Measurements from ENCODE around the gene MARVELD1.

MARVELD1 gene

DNA sequence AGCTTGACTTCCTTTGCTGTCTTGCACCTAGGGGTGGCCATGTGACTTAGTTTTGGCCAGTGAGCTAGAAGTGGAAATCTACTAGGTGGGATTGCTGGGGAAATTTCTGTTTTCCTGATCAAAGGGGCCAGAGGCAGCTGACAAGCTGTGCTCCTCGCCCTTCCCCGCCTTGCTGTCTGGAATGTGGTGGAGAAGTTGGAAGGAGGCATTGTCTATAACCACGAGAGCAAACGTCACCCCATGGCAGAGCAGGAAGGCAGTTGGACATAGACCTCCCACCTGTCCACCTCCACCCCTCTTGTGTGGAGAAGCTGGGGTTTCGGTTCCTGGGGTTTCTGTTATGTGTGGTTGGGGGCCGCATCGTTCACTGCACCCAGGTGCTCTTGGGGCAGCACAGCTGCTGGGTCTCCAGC is 51.0 kb downstream of the MARVELD1 start:
- DNase-seq (ENCODE audit: low spot score), result no peak
- TF ChIP-seq, protein P1, sequence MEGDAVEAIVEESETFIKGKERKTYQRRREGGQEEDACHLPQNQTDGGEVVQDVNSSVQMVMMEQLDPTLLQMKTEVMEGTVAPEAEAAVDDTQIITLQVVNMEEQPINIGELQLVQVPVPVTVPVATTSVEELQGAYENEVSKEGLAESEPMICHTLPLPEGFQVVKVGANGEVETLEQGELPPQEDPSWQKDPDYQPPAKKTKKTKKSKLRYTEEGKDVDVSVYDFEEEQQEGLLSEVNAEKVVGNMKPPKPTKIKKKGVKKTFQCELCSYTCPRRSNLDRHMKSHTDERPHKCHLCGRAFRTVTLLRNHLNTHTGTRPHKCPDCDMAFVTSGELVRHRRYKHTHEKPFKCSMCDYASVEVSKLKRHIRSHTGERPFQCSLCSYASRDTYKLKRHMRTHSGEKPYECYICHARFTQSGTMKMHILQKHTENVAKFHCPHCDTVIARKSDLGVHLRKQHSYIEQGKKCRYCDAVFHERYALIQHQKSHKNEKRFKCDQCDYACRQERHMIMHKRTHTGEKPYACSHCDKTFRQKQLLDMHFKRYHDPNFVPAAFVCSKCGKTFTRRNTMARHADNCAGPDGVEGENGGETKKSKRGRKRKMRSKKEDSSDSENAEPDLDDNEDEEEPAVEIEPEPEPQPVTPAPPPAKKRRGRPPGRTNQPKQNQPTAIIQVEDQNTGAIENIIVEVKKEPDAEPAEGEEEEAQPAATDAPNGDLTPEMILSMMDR (IDR thresholded peaks at IDR 0.05; ENCODE audit: borderline replicate concordance, control extremely low read depth, extremely low read depth, insufficient read depth, missing control alignments), result no peak
- in situ Hi-C loops (cut with MboI; ENCODE audit: low sequenced_read_pairs, unreplicated experiment), result no loop called here

DNA sequence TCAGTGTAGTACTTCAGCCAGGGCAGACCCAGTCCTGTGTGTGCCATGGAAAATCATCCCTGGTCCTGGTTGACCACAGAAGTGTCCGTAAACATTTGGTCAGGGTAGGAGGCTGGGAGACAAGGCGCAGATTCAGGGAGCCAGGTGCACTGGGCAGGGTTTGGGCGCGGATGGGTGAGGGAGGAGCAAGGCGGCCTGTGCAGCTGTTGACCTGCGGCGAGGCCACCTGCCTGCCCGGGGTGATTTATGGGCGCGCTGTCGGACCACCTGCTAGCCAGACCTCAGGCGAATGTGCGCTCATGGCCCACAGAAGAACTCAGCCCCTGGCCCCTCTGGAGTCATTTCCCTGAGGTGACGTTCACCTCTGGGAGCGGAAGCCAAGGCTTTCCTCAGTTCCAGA is 51.7 kb downstream of the MARVELD1 start:
- TF ChIP-seq, protein P1 (IDR thresholded peaks at IDR 0.05; ENCODE audit: borderline replicate concordance, control extremely low read depth, extremely low read depth, insufficient read depth, missing control alignments), result no peak
- in situ Hi-C loops (cut with MboI; ENCODE audit: low sequenced_read_pairs, unreplicated experiment), result no loop called here
- no peak for DNase-seq (ENCODE audit: low spot score)

DNA sequence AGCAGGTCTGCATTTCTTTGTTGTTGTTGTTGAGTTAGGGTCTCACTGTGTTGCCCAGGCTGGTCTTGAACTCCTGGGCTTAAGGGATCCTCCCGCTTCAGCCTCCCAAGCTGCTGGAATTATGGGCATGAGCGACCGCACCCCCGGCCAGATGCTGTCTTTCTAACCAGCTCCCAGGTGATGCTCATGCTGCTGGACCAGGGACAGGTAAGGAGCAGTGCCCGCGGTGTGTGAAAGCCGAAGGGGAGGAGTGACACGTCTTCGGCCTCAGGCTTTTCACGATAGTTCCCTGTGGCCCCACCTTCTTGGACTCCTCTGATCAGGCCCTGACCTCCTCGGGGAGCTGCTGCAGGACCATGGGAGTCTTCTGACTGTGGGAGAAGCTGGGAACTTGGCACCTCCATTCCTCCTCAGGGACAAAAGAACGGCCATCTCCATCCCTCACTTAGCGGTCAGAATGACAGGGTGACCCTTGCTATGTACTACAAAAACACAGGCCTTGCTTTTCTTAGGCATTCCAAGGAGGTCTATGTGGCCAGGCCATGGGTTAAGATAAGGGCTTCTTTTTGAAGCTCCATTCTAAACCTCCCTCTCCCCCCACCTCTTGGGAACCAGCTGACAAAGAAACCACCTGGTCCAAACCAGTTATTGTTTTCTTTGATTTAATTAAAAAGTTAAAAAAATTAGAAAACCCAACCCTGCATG is 52.7 kb downstream of the MARVELD1 start:
- in situ Hi-C loops (cut with MboI; ENCODE audit: low sequenced_read_pairs, unreplicated experiment), result no loop called here
- TF ChIP-seq, protein P1 (IDR thresholded peaks at IDR 0.05; ENCODE audit: borderline replicate concordance, control extremely low read depth, extremely low read depth, insufficient read depth, missing control alignments), result no peak
- DNase-seq (ENCODE audit: low spot score), result no peak

DNA sequence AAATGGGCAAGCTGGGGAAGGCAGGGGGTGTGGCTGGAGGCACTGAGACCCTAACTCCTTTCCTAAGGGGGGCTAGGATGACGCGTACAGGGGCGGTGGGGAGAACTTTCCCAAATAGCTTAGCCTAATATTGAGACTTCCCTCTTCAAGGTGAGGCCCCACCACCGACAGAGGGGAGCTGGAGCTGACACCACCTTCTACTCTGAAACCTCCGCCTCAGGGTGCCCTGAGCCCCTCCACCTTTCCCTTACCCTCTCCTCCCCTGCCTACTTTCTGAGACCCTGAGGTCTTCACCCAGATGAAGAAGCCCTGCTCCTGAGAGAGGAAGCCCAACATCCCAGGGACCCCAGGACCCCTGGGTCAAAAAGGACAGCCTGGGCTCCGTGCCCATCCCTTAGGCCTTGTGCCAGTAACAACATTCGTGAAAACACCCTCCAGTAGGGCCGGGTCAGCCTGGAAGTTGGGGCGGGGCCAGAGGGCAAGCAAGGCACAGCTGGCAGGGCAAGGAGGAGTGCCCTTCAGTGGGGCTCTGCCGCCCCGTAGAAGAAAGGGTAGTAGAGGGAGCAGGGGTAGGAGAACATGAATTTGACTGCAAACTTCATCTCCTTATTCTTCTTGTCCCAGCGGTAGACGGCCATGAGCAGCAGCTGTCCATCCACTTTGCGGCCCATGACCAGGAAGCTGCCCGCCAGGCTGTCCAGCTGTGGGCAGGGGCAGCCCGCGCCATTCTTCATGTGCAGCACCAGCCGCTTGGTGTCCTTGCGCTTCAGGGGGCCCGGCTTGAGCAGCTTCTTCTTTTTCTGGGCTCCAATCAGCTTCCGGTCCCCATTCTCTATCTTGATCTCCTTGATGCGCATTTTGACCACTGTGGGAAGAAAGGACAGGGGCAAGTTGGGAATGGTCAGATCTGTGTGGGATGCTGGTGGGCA is 53.7 kb downstream of the MARVELD1 start:
- DNase-seq (ENCODE audit: low spot score), result no peak
- TF ChIP-seq, protein P1 (IDR thresholded peaks at IDR 0.05; ENCODE audit: borderline replicate concordance, control extremely low read depth, extremely low read depth, insufficient read depth, missing control alignments), result no peak
- in situ Hi-C loops (cut with MboI; ENCODE audit: low sequenced_read_pairs, unreplicated experiment), result no loop called here

All from GM13976 (cell line).